22Rv1 (cell line): ENCODE results near the gene RAB11FIP2.

Experiments used
- H3K27ac ChIP-seq: fragments of 450-650 bp; 2 replicates; pipeline ENCODE4 v1.5.1; 2017
- ZFX ChIP-seq: fragments of 450-650 bp; IDR thresholded peaks from 2 replicates; pipeline ENCODE4 v1.6.1; 2017; ENCODE audit warnings: antibody characterized with exemption, borderline replicate concordance
- TF ChIP-seq, protein P1 (sequence below): fragments of 450-650 bp; IDR thresholded peaks from 2 replicates; pipeline ENCODE4 v1.5.1; 2017; ENCODE audit warnings: mild to moderate bottlenecking

The RAB11FIP2 gene

GRCh38 chr10:118062798-118063238 lies 16.1 kb upstream of the RAB11FIP2 start:
- TF ChIP-seq, protein P1, sequence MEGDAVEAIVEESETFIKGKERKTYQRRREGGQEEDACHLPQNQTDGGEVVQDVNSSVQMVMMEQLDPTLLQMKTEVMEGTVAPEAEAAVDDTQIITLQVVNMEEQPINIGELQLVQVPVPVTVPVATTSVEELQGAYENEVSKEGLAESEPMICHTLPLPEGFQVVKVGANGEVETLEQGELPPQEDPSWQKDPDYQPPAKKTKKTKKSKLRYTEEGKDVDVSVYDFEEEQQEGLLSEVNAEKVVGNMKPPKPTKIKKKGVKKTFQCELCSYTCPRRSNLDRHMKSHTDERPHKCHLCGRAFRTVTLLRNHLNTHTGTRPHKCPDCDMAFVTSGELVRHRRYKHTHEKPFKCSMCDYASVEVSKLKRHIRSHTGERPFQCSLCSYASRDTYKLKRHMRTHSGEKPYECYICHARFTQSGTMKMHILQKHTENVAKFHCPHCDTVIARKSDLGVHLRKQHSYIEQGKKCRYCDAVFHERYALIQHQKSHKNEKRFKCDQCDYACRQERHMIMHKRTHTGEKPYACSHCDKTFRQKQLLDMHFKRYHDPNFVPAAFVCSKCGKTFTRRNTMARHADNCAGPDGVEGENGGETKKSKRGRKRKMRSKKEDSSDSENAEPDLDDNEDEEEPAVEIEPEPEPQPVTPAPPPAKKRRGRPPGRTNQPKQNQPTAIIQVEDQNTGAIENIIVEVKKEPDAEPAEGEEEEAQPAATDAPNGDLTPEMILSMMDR = no peak
- TF ChIP-seq ZFX = no peak
- no peak overlapping the region for H3K27ac ChIP-seq

- no peak for TF ChIP-seq ZFX
- TF ChIP-seq, protein P1 = no peak
- no peak overlapping the region for H3K27ac ChIP-seq
Measured at GRCh38 chr10:118058371-118058770, 11.6 kb upstream of the RAB11FIP2 start.

DNA sequence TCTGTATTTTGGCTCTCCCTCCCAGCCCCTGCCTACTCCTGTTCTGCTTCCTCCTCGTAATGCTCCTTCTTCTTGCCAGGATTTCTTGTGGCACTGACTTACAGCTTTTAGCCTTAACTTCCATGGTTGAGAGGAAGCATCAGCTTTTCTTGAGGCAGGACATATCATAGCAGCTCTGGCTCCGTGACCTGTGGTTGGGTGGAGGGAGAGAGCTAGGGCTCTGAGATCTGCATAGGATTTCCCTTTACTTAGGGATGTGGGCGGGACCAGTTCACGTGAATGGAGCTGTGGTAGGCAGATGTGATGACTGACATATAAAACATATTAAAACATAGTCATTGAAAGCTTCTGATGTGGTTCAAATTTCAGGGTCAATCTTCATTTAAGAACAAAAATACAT lies 10.6 kb upstream of the RAB11FIP2 start:
- TF ChIP-seq, protein P1 = no peak
- no peak for TF ChIP-seq ZFX
- no peak overlapping the region for H3K27ac ChIP-seq

- TF ChIP-seq, protein P1 = no peak
- no peak for TF ChIP-seq ZFX
- no peak overlapping the region for H3K27ac ChIP-seq
Measured at GRCh38 chr10:118054383-118054782, 7.6 kb upstream of the RAB11FIP2 start.

- TF ChIP-seq, protein P1 = no peak
- TF ChIP-seq ZFX = no peak
- H3K27ac ChIP-seq = no peak overlapping the region
Measured at GRCh38 chr10:118052816-118053215, 6.1 kb upstream of the RAB11FIP2 start.

DNA sequence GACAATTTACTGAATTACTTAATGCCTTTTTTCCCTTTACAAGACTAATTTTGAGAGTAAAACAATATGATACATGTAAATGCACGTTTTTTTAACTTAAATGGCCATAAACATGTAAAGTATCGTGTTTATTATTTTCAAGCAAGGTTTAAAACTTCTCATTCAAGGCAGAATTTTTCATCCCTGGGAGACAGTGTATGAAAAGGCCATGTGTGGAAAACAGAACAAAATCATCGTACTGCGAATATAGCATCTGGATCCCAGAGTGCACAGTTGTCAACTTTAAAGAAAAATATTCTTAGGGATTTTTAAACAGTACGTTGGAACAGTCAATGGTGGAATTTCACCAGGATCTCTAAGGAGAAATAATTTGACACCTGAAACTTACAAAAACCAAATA lies 1.1 kb upstream of the RAB11FIP2 start:
- TF ChIP-seq, protein P1 = no peak
- no peak for TF ChIP-seq ZFX
- peak overlapping the region; percentile 88 for H3K27ac ChIP-seq

DNA sequence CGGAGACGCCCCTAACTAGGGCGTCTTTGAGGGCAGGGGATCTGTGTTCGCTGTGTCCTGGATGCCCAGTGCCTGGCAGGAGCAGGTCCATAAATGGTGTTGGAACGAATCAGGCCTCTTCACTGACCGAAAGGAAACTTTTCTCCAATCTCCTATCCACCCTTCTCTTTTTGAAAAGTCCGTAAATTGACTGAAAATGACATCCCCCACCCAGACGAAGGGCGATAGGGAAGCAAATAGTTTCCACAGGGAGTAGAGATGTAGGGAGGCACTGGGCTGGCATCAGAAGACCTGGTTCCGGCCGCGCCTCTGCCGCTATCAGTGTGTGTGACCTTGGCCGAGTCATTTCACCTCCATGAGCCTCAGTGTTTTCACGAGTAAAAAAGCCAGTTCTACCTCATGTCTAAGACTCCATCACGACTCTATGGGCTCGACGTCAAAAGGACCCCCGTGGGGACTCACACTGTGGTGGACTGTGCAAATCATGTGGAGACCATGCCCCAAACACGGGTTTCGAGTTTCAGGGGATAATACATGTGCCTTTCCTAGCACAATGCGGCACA lies 497 bp upstream of the RAB11FIP2 start:
- TF ChIP-seq, protein P1 = no peak
- TF ChIP-seq ZFX = no peak
- peak overlapping the region; percentile 88 for H3K27ac ChIP-seq
